ENCODE data around the gene CARMIL1.

The CARMIL1 gene

DNA sequence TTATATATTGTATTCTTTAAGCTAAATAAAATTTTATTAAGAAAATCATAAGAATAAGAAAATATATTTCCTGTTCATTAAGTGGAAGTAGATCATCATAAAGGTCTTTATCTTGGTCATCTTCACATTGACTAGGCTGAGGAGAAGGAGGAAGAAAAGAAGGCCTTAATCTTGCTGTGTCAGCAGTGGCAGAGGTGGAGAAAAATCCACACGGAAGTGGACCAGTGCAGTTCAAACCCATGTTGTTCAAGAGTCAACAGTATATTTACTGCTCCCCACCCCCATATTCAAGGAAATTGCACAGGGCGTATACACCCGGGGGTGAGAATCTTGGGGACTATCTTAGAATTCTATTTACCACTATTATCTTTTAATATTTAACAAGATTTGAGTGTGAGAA lies 194.3 kb downstream of the CARMIL1 start:
- DNase-seq (ENCODE audit: low read depth in 2 of 2): no peak

DNA sequence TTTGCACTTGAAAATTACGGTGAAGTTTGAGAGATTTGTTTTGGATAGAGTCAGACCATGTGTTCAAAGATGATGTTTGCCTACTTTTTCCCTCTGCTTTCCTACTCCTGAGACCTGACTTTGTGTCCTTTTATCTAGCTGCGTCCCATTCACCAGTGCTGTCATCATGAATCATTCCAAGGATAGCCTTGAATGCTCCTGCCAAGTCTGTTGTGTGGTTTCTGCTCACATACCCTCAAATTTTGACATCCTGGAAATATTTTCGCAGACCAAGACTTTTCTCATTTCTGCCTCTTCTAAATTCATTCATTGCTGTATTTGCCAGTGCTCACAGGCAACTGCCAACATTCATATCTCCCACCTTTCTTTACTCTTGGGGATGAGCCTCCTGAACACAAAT lies 197.0 kb downstream of the CARMIL1 start:
- no peak for DNase-seq (ENCODE audit: low read depth in 2 of 2)

DNA sequence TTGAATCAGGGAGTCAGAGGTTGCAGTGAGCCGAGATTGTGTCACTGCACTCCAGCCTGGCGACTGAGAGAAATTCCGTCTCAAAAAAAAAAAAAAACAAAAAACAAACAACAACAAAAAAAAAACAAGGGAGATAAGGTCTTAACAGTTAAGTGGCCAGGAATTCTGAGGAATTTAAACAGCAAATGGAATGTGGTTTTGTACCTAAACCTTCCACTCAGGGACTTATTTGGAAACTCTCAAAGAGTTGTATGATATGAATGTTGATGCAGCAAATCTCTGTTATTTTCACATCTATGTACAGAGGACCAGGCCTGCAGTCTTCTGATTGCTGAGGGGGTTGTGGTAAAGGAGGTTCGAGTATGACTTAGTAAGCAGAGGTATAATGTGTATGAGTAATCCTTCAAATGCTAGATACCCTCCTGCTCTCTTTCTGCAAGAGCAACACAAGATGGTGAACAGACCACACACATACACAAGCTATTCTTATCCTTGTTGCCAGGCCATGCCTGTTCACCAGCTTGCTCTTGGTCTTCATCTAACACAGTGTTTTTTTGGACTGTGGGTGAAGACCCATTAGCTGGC lies 197.9 kb downstream of the CARMIL1 start:
- DNase-seq (ENCODE audit: low read depth in 2 of 2): no peak

DNA sequence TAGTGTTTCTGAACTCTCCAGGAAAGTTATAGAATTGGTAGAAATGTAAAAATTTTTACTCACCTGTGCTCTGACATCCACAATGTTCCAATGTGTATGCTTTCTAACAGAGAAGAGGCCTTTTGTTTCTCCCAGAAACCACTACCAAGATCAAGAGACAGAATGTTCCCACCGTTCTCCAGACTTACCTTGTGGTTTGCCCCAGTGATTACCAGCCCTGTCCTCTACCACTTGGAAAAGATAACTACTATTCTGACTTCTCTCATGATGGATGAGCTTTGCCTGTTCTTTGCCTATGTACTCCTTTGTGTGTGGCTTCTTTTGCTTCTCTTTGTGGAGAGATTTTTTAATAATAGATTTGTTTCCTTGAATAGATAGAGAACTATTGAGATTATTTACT lies 199.8 kb downstream of the CARMIL1 start:
- DNase-seq (ENCODE audit: low read depth in 2 of 2): no peak

DNA sequence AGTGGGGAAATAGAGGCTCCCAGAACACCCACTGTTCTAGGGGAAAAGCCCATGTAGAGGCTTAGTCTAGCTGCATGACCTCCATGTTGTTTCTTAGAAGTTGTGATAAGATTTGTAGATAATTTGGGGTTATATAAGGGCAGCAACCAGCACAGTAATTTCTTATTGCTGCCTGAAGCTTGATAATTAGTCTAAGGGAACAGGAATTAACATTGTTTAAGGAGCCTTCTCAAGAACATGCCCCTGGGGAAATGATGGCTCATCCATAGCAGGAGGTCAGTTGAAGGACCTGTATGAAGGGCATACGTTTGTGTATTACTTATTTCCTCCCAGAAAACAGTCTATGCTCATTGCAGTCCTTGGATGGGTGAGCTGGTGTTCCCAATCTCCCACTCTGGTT lies 202.1 kb downstream of the CARMIL1 start:
- no peak for DNase-seq (ENCODE audit: low read depth in 2 of 2)

DNA sequence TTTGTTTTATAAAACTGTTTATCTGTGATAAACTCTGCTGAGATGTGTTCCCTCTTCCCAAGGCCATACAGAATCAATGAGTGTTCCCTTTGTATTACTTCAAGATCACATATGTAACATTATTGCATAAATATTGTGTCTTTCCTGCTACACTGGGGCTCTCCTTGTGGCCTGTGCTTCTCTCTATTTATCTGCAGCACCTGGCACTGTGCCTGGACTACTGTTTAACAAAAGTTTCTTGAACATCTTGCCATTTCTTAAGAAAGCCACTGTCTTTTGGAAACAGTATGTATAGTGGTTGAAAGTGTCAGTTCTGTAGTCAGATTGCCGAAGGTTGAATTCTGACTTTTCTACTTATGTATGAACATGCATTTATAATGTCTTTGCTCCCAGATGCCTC lies 203.8 kb downstream of the CARMIL1 start:
- no peak for DNase-seq (ENCODE audit: low read depth in 2 of 2)

DNA sequence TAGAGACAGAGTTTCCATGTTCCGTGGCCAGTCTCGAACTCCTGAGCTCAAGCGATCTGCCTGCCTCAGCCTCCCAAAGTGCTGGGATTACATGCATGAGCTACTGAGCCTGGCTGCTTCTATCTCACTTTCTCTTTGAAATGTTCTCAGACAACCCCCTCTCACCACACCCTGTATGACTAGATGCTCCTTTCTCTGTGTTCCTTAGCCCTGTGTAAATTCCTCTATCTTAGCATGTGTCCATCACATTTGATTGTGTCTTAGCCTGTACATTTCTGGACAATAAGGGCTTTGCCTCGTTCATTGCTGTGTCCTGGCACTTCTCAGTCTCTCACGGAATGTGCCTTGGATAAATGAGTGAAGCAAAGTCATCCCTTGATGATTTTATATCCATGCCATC lies 204.8 kb downstream of the CARMIL1 start:
- no peak for DNase-seq (ENCODE audit: low read depth in 2 of 2)

DNA sequence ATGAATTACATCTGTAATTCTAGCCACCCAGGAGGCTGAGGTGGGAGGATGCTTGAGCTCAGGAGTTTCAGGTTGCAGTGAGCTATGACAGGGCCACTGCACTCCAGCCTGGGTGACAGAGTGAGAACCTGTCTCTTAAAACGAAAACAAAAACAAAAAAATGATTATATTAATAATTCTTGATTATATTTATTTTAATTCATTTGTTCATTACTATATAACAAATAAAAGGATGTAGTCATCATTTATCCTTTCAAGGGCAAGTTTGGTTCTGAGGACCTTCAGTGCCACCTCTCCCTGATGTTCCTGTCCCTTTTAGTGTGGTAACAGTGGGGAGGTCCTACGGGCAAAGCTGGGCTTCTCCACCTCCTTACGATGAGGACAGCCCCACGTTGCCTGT lies 205.7 kb downstream of the CARMIL1 start:
- DNase-seq (ENCODE audit: low read depth in 2 of 2): no peak

DNA sequence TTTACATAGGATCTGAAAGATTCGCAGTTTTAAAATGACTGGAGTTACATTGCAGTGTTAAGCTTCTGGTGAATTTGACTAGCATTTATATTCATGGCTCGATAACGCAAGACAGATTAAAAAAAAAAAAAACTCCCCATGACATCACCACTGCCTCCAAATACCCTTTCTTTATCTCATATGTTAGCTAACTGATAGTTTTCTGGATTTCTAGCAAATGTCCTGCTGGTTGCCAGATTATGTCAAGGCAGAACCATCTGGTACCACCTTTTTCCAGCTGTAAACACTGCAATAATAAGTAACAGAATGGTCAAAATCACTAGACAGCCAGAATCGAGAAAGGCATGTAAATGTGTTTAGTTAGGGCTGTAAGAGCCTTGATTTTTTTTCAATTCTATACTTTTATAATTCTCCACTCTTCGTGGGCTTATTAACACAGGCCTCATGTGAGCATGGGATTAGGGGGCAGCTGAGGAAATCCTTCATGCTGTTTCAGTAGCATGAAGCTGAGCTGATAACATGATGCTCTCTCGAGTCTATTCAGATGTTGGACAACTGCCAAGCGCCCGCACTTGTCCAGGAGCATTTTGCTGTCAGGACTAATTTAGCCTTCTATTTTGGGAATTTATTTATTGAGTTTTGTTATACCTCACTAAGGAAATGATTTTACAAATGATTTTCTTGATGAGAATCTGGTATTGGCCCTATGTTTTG lies 206.8 kb downstream of the CARMIL1 start:
- DNase-seq (ENCODE audit: low read depth in 2 of 2): no peak

DNA sequence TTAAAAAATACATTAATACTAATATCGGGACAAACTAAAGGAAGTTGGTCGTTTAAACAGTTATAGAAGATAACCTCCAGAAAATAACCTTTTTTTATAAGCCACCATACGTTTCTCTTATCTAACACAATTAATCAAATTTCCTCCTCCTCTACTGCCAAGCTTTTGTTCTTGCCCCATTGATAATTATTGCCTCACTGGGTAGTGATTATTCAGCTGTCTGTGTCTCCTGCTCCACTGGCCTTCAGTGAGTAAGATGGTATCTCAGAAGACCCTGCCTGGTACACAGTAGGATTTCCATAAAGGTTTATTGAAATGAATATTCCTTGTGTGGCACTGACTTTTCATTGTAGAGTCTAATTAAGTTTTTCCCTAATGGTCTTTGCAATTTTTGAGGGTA lies 207.4 kb downstream of the CARMIL1 start:
- no peak for DNase-seq (ENCODE audit: low read depth in 2 of 2)

DNA sequence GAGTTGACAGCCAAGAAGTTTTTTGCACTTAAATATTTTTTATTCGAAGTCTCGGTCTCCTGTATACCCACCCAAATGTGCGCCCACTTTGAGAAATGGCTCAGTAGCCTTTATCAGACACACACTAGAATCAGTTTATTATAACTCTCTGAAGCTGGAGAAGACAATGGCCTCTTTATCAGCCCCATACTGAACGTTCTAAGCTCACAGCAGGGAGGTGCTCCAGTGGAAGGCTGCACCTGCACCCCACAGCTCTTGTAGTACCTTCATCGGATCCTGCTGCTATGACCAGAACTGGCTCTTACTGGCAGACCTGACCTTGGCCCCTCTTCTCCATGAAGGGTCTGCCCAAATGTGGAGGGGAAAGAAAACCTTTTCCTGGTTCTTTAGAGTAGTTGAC lies 207.8 kb downstream of the CARMIL1 start:
- no peak for DNase-seq (ENCODE audit: low read depth in 2 of 2)

DNA sequence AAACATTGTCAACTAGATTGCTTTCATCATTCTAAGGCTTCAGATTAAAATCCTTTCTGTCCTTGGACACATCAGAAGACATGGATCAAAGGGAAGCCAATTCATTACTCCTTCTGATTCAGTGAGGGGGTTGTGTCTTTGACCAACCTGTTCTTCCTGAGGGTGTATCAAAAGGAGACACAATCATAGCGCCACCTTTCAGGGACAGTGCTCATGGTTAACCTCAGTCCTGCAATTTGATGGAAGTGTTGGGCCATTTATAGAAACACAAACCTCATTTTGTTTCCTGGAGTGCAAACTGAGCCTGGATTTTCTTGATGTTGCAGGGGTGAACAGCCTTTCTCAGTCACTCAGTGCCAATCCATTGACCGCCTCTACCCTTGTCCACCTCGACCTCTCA lies 209.0 kb downstream of the CARMIL1 start:
- no peak for DNase-seq (ENCODE audit: low read depth in 2 of 2)

DNA sequence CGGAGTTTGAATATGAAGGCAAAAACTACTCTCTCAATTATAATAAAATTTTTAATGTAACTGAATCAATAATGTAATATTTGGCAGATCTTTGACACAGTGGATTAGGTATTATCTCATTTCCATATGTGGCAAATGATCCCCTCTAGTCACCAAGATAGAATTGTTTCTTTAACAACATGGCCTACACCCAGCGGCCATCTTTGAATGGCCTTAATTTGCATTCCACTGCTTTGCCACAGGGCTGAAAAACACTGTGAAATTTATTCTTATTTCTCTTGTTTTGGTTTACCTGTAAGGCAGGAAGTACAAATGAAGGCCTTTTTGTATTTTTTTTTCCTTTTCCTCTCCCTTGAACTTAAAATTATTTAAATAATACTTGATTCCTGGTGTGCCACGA lies 210.2 kb downstream of the CARMIL1 start:
- DNase-seq (ENCODE audit: low read depth in 2 of 2): no peak

DNA sequence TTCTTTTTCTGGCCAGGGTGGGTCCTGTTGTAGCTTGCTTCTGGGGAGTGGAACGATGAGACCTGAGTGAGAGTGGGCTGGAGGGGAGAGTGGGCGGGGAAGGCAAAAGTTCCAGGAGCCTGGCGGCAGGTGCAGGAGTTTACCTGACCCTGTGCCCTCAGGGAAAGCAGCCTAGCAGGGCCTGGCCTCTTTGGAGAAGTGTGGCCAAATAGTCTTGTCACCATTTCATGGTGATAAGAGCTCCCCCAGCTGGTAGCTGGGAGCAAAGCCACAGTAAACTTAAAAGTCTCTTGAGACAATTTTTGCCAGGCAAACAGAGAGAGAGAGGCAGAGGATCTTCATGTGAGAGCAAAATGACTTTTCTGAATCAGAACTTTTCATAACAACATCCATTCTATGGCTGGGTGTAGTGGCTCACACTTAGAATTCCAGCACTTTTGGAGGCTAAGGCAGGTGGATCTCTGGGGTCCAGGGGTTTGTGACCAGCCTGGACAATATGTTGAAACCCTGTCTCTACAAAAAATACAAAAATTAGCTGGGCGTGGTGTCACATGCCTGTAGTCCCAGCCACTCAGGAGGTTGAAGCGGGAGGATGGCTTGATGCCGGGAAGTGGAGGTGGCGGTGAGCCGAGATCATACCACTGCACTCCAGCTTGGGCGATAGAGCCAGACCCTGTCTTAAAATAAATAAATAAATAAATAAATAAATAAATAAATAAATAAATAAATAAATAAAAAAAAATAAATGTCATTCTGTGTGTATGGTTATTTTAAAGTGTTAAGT lies 211.0 kb downstream of the CARMIL1 start:
- peak in 1 of 2 experiments; percentile 38 for DNase-seq (ENCODE audit: low read depth in 2 of 2)

DNA sequence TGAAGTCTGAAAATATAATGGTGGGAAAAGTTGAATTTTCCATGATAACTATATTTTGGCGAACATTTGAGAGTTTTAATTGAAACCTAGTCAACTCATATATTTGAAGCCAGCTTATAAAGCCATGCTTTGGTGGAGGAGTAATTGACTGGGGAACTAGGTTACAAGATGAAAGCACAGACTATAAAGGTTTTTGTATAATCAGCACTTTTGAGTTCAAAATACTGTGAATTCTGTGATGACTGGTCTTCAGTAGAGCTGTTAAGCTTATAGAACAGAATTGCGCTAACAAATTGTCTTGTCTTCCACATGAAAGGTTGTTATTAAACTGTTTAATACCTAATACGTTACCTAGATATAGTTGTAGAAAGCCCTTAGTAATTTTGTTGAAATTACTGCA lies 213.8 kb downstream of the CARMIL1 start:
- no peak for DNase-seq (ENCODE audit: low read depth in 2 of 2)

DNA sequence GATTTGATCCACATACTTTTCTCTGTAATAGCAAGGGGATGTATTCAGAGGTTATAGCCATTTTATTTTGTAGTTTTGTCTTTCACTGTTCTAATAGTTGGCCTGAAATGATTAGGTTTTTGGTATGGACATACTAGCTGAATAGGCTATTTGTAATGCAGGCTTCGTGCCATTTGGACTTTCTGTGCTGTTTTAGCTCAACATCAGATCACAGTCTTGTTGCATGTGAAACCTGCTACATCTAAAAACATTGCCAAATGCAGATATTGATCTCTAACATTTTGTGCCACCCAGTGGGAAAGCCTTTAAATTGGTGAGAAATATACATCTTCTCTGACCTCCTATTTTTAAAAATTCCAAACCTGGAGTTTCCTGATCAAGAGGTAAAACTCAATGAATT lies 215.3 kb downstream of the CARMIL1 start:
- no peak for DNase-seq (ENCODE audit: low read depth in 2 of 2)

DNA sequence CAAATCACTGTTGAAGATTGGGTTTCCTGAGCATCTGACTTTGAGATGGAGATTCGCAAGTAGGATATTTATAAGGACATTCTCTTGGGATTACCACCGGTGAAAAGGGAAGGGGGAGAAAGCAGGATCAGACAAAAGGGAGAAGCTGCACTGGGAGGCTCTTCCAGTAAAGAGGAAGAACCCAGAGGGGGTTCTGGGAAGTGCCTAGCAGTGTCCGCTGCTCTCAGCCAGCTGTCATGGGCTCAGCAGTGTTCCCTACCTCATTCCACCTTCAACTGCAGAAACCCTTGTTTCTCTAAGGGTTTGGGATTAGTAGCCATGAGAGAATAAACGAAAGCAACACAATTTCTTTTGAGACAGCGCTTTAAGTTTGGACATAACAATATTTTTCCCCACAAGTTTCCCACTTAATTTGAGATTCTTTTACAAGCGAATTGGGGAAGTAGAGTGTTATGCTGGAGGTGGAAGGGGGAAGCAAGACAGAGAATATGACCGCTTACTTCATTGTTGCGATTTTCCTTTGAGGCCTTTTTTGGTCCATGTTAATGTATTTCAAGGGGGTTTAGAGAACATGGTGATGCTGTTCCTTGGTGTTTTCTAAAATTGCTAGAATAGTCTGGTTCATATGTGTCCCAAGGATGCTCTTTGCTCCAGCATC lies 218.3 kb downstream of the CARMIL1 start:
- no peak for DNase-seq (ENCODE audit: low read depth in 2 of 2)

DNA sequence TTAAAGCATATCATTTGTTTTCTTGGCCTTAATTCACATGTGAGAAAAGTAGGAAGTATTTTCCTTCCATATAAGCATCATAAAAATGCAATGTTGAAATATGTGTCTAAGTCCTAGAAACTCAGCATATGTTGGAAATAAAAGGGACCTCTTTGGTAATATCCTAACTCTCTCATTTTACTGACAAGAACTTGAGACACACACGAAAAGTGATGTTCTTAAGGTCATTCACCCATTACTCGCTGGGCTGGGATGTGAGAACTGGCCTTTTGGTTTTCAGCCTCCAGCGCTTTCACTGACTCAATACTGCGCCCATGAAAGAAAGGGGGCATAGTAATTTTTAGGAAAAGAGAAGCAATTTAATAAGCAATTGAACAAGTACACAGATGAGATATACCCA lies 219.3 kb downstream of the CARMIL1 start:
- DNase-seq (ENCODE audit: low read depth in 2 of 2): no peak

DNA sequence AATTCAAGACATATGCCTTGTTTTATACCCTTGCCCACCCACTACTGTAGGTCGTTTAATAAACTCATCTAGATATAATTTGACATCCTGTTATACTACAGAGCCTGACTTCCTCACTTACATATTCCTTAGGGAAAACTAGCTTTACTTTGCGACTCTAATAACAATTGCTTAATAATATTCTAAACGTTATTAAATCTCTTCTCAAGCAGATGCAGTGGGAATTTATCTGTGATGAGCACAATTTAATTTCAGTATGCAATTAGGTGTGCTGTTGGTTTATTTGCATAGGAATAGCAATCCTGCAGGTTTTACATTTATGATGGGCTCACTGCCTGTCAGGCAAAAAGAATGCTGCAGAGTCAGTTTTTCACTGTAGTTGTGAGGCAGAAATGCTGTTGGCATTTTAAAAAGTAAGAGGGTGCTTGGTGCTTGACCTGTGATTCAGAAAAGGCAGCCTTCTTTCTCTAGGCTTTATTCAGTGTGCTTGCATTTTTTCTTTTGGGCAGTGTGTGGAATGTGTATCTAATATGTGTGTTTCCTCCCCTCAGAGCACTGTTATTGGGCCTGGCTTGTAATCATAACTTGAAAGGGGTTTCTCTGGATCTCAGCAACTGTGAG lies 220.6 kb downstream of the CARMIL1 start:
- DNase-seq (ENCODE audit: low read depth in 2 of 2): no peak

DNA sequence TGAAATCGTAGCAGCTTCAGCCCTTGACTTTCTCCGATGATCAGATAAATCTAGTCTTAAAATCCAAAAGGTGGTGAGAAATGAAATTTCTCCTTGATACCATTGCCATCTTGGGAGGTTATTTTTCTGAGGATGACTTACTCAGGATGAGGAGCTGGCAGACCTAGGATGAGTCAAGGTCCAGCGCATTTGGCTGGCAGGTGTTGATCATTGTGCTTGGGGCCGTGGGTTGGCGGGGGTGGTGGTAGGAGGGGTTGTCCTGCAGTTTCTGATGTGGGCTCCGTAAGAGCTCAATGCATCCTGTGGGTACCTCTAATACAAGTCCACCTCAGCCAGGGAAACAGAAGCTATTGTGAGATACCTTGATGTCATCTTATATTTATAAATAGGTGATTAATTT lies 224.5 kb downstream of the CARMIL1 start:
- no peak for DNase-seq (ENCODE audit: low read depth in 2 of 2)

DNA sequence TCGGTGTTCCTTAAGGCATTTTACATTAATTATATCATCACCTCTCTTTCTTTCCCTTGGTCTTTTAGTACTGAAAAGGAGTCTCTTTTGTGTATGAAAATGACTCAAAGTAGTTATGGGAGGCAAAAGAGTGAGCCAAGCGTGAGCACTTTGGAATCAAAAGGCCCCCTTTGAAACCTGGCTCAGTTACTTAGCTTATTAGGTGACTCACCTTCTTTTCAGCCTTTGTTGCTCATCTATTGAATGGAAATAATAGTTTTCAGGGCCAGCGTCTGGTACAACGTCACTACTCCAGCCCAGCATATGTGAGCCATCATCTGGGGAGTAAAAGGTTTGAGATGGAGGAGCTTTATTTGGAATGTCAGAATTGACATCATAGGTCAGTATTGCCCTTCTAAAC lies 225.5 kb downstream of the CARMIL1 start:
- peak in 1 of 2 experiments; percentile 9 for DNase-seq (ENCODE audit: low read depth in 2 of 2)

DNA sequence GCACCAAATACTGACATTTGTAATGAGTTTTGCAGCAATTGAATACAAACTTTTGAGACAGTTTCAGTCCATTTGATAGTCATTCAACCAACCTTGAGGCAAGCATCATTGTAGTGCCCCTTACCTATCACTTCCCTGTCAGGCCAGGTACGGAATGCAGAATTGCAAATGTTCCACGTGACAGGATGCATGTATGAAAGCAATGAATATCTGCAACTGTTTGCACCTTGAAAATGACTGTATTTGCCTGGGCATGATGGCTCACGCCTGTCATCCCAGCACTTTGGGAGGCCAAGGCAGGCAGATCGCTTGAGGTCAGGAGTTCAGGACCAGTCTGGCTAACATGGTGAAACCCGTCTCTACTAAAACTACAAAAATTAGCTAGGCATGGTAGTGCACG lies 226.8 kb downstream of the CARMIL1 start:
- no peak for DNase-seq (ENCODE audit: low read depth in 2 of 2)
